Nephron (organoid): ENCODE measurements around the gene SLC7A5.

ENCODE experiments used
- H3K27ac Mint-ChIP-seq, 3 experiments: 2 replicates each; pipeline ENCODE4 v1.8.0; 2020; ENCODE audit warnings: mixed read lengths in 3 of 3, mild to moderate bottlenecking in 2 of 3, moderate library complexity in 1 of 3
- H3K27me3 Mint-ChIP-seq: 2 replicates; pipeline ENCODE4 v1.8.0; 2021; ENCODE audit warnings: low read depth, mild to moderate bottlenecking, moderate library complexity, mixed read lengths
- H3K36me3 Mint-ChIP-seq: 2 replicates; pipeline ENCODE4 v1.8.0; 2020; ENCODE audit warnings: low read depth, mixed read lengths
- H3K4me1 Mint-ChIP-seq: 2 replicates; pipeline ENCODE4 v1.8.0; 2020; ENCODE audit warnings: mixed read lengths
- H3K4me3 Mint-ChIP-seq, 3 experiments: 2 replicates each; pipeline ENCODE4 v1.8.0; 2020; ENCODE audit warnings: mild to moderate bottlenecking in 3 of 3, mixed read lengths in 3 of 3, moderate library complexity in 2 of 3
- H3K9me3 Mint-ChIP-seq: 2 replicates; pipeline ENCODE4 v1.8.0; 2020; ENCODE audit warnings: mixed read lengths
- CTCF ChIP-seq, 3 experiments: fragments of 200-600 bp; sonication (generic); IDR thresholded peaks; one replicate each; pipeline ENCODE4 v1.5.0; 2021; ENCODE audit warnings: antibody characterized with exemption in 3 of 3; ENCODE audit not compliant: unreplicated experiment in 3 of 3

SLC7A5 gene

DNA sequence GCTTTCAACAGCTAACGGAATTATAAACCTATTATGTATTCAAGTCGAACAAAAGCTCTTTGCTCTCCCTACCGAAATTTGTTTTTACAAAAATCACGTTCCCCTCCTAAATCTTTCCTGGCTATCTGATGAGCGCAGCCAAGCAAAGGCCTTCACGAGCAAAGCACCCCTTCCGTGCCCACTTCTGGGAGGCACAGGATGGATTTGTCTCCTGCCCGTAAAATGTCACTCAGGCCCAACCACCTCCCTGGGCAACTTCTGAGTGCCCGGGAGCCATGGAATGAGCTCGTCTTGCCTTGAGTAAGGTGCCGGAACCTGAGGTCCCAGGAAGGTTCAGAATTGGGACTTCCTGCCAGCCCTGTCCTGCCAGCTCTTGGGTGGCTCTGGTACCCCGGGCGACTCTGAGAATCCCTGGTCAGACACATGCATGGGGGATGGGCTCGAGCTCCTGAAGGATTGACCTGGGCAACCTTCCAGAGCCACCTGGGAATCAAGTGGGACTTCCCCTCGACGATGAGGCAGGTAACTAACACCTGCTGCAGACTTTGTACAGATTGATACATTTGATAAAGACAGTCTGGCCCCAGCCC lies 19.8 kb downstream of the SLC7A5 start:
- H3K27ac Mint-ChIP-seq, result peak overlapping the region in 1 of 3 experiments; percentile 64
- no peaks in the 10 kb centered on the region for H3K36me3 Mint-ChIP-seq
- H3K4me1 Mint-ChIP-seq, result peaks cover 55% of the 10 kb centered on the region
- H3K27me3 Mint-ChIP-seq, result peaks cover 18% of the 10 kb centered on the region
- H3K9me3 Mint-ChIP-seq, result no peaks in the 10 kb centered on the region
- no peak overlapping the region for H3K4me3 Mint-ChIP-seq
- TF ChIP-seq CTCF (IDR thresholded peaks at IDR 0.05; ENCODE audit: unreplicated experiment in 3 of 3), result no peak

GRCh38 chr16:87848676-87849345 lies 20.5 kb downstream of the SLC7A5 start:
- no peaks in the 10 kb centered on the region for H3K9me3 Mint-ChIP-seq
- peaks cover 52% of the 10 kb centered on the region for H3K4me1 Mint-ChIP-seq
- peak overlapping the region in 2 of 3 experiments; percentile 64 to 70 for H3K27ac Mint-ChIP-seq

GRCh38 chr16:87847785-87848675 lies 21.3 kb downstream of the SLC7A5 start:
- peaks cover 44% of the 10 kb centered on the region for H3K4me1 Mint-ChIP-seq
- H3K36me3 Mint-ChIP-seq, result no peaks in the 10 kb centered on the region
- peaks cover 18% of the 10 kb centered on the region for H3K27me3 Mint-ChIP-seq
- H3K9me3 Mint-ChIP-seq, result no peaks in the 10 kb centered on the region
- H3K4me3 Mint-ChIP-seq, result no peak overlapping the region
- no peak for TF ChIP-seq CTCF (IDR thresholded peaks at IDR 0.05; ENCODE audit: unreplicated experiment in 3 of 3)
- peak overlapping the region; percentile 62 to 71 (median 64) for H3K27ac Mint-ChIP-seq

More at GRCh38 chr16:87848676-87849345, 20.5 kb downstream of the SLC7A5 start:
- Mint-ChIP-seq H3K36me3 (no peaks in the 10 kb centered on the region), H3K27me3 (peaks cover 20% of the 10 kb centered on the region), H3K4me3 (no peak overlapping the region)
- TF ChIP-seq CTCF (IDR thresholded peaks at IDR 0.05; ENCODE audit: unreplicated experiment in 3 of 3), result no peak

- H3K4me1 Mint-ChIP-seq, result peaks cover 42% of the 10 kb centered on the region
- TF ChIP-seq CTCF (IDR thresholded peaks at IDR 0.05; ENCODE audit: unreplicated experiment in 3 of 3), result no peak
- no peak overlapping the region for H3K4me3 Mint-ChIP-seq
- no peaks in the 10 kb centered on the region for H3K9me3 Mint-ChIP-seq
- no peaks in the 10 kb centered on the region for H3K36me3 Mint-ChIP-seq
- peaks cover 12% of the 10 kb centered on the region for H3K27me3 Mint-ChIP-seq
- H3K27ac Mint-ChIP-seq, result no peak overlapping the region
These were observed 21.9 kb downstream of the SLC7A5 start for GRCh38 chr16:87847467-87847784.

GRCh38 chr16:87846705-87847466 lies 22.4 kb downstream of the SLC7A5 start:
- Mint-ChIP-seq H3K4me1 (peaks cover 40% of the 10 kb centered on the region), H3K9me3 (no peaks in the 10 kb centered on the region), H3K27me3 (peaks cover 10% of the 10 kb centered on the region), H3K4me3 (no peak overlapping the region), H3K27ac (no peak overlapping the region), H3K36me3 (no peaks in the 10 kb centered on the region)
- no peak for TF ChIP-seq CTCF (IDR thresholded peaks at IDR 0.05; ENCODE audit: unreplicated experiment in 3 of 3)
